Transverse colon (tissue), 3 donors: Measurements from ENCODE around the gene RNF225.

Experiments used
- CTCF ChIP-seq, 5 experiments: fragments of 200-600 bp in 3 of 5; fragments of 450-650 bp in 2 of 5; sonication (generic) in 3 of 5; IDR thresholded peaks; 1 replicate in 2 of 5; 2 replicates in 3 of 5; pipeline ENCODE4 v1.5.1; 2016 to 2017; ENCODE audit warnings: antibody characterized with exemption in 5 of 5, inconsistent platforms in 3 of 5, mild to moderate bottlenecking in 2 of 5, moderate library complexity in 1 of 5
- POLR2A ChIP-seq: fragments of 450-650 bp; IDR thresholded peaks from one replicate; pipeline ENCODE4 v1.6.1; 2016; ENCODE audit warnings: antibody characterized with exemption, mild to moderate bottlenecking, moderate library complexity

DNA sequence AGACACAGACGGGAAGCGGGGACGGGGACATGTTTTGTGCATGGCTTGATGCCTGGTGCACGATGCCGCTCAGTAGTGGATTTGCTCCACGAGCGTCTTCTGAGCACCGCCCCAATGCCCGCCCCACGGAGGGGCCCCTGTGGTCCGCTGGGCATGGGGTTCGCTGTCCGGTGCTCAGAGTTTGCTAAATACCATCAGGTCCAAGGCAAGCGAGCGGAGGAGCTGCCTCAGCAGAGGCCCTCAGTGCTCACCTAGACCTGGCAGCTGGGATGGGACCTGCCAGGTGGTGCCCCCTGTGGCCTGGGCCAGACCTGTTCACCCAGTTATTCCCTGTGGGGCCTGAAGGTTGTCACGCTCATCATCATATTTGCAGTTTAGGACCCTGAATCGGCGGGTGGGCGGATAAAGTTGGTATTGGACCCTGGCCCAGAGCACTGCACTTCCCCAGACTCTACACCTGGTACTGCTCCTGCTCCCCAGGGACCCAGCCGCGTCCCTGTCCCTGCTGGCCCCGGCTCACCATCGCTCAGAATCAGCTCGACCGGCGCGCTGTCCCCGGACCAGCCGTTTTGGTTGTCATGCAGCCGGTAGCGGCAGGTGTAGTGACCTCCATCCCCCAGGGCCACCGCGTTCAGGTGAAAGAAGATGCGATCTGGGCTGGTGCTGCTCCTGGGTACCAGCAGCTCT lies 44.4 kb upstream of the RNF225 start:
- no peak for TF ChIP-seq CTCF (IDR thresholded peaks at IDR 0.05)
- no peak for TF ChIP-seq POLR2A
